HG03066 (cell line): ENCODE measurements around the gene PIK3R3.

Experiments used
- ATAC-seq: cut with Tn5 transposase; IDR thresholded peaks from one replicate; pipeline ENCODE4 v1.9.1; 2021; ENCODE audit warnings: low read depth; ENCODE audit not compliant: unreplicated experiment

The PIK3R3 gene

DNA sequence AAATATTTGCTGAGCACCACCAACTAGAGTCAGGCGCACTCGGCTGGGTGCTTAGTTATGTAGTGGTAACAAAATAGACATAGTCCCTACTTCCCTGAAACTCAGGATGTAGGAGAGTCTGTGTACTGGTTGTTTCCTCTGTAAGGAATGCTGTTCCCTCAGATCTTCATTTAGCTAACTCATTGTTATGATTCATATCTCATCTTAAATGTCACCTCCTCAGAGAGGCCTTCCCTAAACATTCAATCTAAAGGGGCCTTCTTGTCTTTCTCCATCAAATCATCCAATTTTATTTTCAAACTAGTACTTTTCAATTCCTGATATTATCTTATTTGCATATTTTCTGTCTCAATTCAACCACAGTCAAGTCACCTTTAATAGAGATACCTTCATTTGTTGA lies 132.9 kb downstream of the PIK3R3 start:
- ATAC-seq: no peak

DNA sequence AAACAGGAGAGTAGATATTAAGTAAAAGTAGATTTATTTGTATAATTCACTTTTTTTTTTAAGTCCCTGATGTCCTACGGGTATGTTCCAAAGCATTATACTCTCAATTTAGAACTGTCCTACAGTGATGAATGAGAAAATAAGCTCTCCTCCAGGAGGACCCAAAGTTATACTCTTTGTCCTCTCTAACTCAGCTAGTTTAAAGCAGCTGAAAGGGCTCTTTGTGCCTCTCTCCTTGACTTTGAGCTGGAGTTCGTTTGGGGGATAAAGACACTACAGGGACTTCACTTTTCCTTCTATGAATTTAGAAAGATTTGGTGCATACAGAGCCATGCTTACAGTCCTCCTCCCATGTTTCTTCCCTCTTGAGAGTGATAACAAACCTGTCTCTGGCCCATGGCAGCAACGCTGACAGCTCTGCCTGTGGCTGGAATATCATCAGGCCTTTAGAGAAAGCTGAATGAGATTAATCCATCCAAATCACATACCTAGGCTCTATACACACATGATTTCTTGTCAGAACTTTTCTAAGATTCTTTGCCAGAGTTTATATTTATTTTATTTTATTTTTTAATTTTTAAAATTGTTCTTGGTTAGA lies 134.3 kb downstream of the PIK3R3 start:
- no peak for ATAC-seq

DNA sequence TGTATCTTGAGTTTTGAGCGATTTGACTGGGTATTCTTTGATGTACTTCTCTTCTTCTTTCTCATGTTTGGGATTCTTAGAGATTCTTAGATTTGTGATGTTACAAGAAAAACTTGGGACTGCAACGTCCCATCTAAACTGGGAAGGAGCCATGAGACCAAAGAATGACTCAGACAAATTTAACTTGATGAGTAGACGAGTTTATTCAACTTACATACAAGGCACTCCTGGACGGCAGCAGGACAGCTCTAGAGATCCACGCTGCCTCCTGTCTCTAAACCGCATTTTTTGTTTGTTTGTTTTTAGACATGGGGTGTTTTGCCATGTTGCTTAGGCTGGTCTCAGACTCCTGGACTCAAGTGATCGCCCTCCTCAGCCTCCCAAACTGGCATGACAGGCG lies 137.1 kb downstream of the PIK3R3 start:
- no peak for ATAC-seq

- ATAC-seq: no peak
These were observed 138.0 kb downstream of the PIK3R3 start for GRCh38 chr1:45994423-45994822.
